ENCODE measurements around the gene KIAA1671. TPM values are rescaled to one million over a fixed set of nuclear protein-coding genes. Genes with fewer than 3 reads are reported as not detected.

Gene KIAA1671
- total and polyA plus RNA-seq, 4 donors = 8.7 to 35.9 (median 19.1) TPM

GRCh38 chr22:25053153-25053805 is 100.8 kb downstream of the KIAA1671 start (continued):
- no peak for TF ChIP-seq FOXA2 (IDR thresholded peaks at IDR 0.05)
- TF ChIP-seq RAD21 (IDR thresholded peaks at IDR 0.05) = no peak

DNA sequence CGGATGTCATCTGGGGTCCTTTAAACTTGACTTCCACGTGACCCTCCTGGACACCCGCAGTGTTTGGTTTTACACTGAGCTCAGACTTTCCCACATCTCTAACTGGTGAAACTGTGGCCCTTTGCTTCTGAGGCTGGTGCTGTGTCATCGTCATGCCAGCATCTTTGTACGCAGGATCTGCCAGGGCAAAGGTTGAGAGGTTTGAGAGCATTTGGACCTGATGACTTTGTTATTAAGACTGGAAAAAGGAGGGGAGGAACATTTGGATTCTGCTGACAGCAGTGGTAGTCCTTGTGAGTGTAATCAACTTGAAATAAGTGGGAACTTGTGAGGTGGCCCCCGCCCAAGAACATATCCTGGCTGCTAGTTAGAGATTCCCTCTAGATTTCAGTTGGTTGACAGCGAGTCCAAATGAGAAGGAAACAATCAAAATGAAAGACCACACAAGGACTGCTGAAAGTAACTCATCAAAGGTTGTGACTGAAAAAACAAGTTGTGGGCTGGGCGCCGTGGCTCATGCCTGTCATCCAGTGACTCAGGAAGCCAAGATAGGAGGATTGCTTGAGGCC is 102.5 kb downstream of the KIAA1671 start:
- TF ChIP-seq JUND (IDR thresholded peaks at IDR 0.05) (no peak), CTCF (IDR thresholded peaks at IDR 0.05; ENCODE audit: low read depth, low read length, missing input control) (no peak), EGR1 (IDR thresholded peaks at IDR 0.05; ENCODE audit: low read depth in 2 of 2) (no peak), FOXA1 (IDR thresholded peaks at IDR 0.05) (no peak), NR2F2 (IDR thresholded peaks at IDR 0.05) (no peak), RXRA (IDR thresholded peaks at IDR 0.05) (no peak), FOXA2 (IDR thresholded peaks at IDR 0.05) (no peak), YY1 (IDR thresholded peaks at IDR 0.05) (no peak), HNF4A (conservative IDR thresholded peaks at IDR 0.05) (no peak), GABPA (IDR thresholded peaks at IDR 0.05 in 1 of 2, conservative IDR thresholded peaks at IDR 0.05 in 1 of 2) (no peak)
- H3K27ac ChIP-seq (ENCODE audit: low read depth in 1 of 2, low read length in 2 of 2) = no peak overlapping the region
- no peak overlapping the region for H3K9ac ChIP-seq (ENCODE audit: low read depth in 1 of 2, low read length in 2 of 2)
- DNase-seq (ENCODE audit: low spot score) = no peak
- 69% methylated on average over 9 of the region's 9 CpGs for WGBS
- peaks cover 0 to 6% (median 0%) of the 10 kb centered on the region in 4 donors for H3K36me3 ChIP-seq (ENCODE audit: control insufficient read depth in 4 of 4, insufficient read depth in 3 of 4, low read depth in 1 of 4, low read length in 3 of 4)
- no peaks in the 10 kb centered on the region for H3K9me3 ChIP-seq (ENCODE audit: control insufficient read depth in 4 of 4, low read length in 3 of 4)
- no peak overlapping the region for H3K4me3 ChIP-seq (ENCODE audit: low read depth in 1 of 3, low read length in 3 of 3)
- H3K27me3 ChIP-seq (ENCODE audit: control insufficient read depth in 4 of 4, insufficient read depth in 4 of 4, low read length in 3 of 4) = no peaks in the 10 kb centered on the region
- H3K4me1 ChIP-seq (ENCODE audit: control insufficient read depth in 4 of 4, insufficient read depth in 4 of 4, low read length in 3 of 4) = peaks cover 0 to 7% (median 1%) of the 10 kb centered on the region in 4 donors

GRCh38 chr22:25057013-25057881 is 104.7 kb downstream of the KIAA1671 start:
- no peak overlapping the region for H3K4me3 ChIP-seq (ENCODE audit: low read depth in 1 of 3, low read length in 3 of 3)
- peaks cover 0 to 1% (median 0%) of the 10 kb centered on the region in 4 donors for H3K4me1 ChIP-seq (ENCODE audit: control insufficient read depth in 4 of 4, insufficient read depth in 4 of 4, low read length in 3 of 4)
- TF ChIP-seq, protein P1, sequence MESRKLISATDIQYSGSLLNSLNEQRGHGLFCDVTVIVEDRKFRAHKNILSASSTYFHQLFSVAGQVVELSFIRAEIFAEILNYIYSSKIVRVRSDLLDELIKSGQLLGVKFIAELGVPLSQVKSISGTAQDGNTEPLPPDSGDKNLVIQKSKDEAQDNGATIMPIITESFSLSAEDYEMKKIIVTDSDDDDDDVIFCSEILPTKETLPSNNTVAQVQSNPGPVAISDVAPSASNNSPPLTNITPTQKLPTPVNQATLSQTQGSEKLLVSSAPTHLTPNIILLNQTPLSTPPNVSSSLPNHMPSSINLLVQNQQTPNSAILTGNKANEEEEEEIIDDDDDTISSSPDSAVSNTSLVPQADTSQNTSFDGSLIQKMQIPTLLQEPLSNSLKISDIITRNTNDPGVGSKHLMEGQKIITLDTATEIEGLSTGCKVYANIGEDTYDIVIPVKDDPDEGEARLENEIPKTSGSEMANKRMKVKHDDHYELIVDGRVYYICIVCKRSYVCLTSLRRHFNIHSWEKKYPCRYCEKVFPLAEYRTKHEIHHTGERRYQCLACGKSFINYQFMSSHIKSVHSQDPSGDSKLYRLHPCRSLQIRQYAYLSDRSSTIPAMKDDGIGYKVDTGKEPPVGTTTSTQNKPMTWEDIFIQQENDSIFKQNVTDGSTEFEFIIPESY (IDR thresholded peaks at IDR 0.05) = no peak
- TF ChIP-seq RXRA (IDR thresholded peaks at IDR 0.05) = no peak
- peak; percentile 86 to 87 for TF ChIP-seq RAD21 (IDR thresholded peaks at IDR 0.05)
- TF ChIP-seq CTCF (IDR thresholded peaks at IDR 0.05; ENCODE audit: low read depth, low read length, missing input control) = peak; percentile 91
- TF ChIP-seq HNF4A (conservative IDR thresholded peaks at IDR 0.05) = no peak
- H3K27ac ChIP-seq (ENCODE audit: low read depth in 1 of 2, low read length in 2 of 2) = no peak overlapping the region
- H3K9ac ChIP-seq (ENCODE audit: low read depth in 1 of 2, low read length in 2 of 2) = no peak overlapping the region
- 36% methylated on average over 23 of the region's 23 CpGs for WGBS
- H3K27me3 ChIP-seq (ENCODE audit: control insufficient read depth in 4 of 4, insufficient read depth in 4 of 4, low read length in 3 of 4) = no peaks in the 10 kb centered on the region
- no peaks in the 10 kb centered on the region for H3K36me3 ChIP-seq (ENCODE audit: control insufficient read depth in 4 of 4, insufficient read depth in 3 of 4, low read depth in 1 of 4, low read length in 3 of 4)
- no peaks in the 10 kb centered on the region for H3K9me3 ChIP-seq (ENCODE audit: control insufficient read depth in 4 of 4, low read length in 3 of 4)
- peak; percentile 84 for DNase-seq (ENCODE audit: low spot score)

Measured in liver (tissue), 9 donors.